ENCODE measurements around the gene ZPR1.
A peak's percentile ranks its signal among the peaks of the same experiment; 100 is the strongest.
"Not testable (repeated sequence)": the region's sequence is repeated elsewhere in the genome, so short reads cannot be mapped to it uniquely, and the experiment has no call there.

ZPR1 gene

GRCh38 chr11:116792144-116792868 lies 4.5 kb upstream of the ZPR1 start:
- DNase-seq = no peak

DNA sequence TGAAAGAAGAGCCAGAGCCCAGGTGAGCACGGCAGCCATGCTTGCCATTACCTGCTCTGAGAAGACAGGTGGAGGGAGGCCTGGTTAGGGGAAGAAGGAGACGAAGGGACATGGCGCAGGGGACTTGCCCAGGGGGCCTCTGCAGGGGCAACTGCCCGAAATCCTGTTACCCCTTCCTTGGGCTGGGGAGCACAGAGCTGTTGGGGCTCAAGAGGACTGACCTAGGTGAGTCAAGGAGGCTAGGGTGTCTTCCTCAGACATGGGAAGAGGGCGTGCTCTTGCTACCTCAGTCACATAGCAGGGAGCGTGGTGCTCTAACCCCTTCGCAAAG lies 4.0 kb upstream of the ZPR1 start, which contains the start of gene APOA5:
TSS of gene APOA5 (minus strand) at position 67 of the 331 bp plus-strand sequence. CDS start at position 48, 19 bp downstream.
- no peak for DNase-seq

GRCh38 chr11:116791002-116791812 lies 3.4 kb upstream of the ZPR1 start:
- peak; percentile 63 for DNase-seq

GRCh38 chr11:116790167-116791001 lies 2.6 kb upstream of the ZPR1 start:
- DNase-seq = no peak

DNA sequence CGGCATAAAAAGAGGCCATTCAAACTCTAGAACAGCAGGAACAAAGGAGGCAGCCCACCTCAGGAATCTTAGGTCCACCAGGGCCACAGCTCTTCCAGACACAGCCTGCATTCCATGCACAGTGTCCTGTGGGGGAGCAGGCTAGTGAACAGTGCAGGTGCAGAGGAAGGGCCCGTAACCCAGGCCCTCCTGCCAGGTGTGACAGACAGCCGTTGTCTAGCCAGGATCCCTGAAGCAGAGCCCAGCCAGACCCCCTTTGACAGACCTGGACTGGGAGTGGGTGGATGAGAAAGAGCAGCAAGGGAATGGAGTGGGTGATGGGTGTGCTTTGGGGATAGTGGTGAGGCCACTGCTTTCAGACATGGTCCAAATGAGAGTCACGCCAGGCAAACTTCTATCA lies 1.2 kb upstream of the ZPR1 start:
- no peak for DNase-seq

DNA sequence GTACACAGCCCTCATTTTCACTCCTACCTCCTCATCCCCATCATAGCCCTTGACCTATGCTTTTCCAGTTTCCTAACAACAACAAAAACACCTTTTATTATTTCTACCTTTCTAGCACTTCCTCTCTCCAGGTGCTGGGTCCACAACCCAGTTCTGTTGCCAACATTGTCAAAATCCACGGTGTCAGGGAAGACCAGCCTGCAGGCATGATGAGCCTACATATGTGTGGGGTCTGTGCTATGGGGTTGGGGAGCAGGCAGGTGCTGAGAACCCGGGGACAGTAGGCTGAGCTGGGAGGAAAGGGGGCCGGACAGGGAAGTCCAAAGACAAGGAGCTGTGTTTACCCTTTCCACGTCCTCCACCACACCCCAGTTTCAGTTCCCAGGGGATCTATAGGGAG lies 711 bp upstream of the ZPR1 start:
- DNase-seq = no peak

- DNase-seq = no peak
Observed at GRCh38 chr11:116787436-116787785, 412 bp downstream of the ZPR1 start.

DNA sequence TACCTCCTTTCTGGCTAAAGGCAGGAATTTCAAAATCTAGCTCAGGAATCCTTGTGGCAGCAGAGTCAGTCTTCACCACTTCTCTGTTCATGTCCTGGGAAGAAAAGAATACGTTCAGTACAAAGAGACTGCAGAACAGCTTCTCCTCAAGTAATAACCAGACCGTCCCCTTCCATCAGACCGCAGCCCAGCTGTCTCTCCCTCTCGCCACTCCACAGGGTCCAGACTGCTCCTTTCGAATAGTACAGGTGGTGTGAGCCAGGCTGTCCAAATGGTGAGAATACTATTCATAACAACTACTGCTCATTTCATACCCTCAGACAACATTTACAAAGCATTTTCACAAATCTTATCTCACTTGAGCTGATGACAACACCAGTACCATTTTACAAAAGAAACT lies 857 bp downstream of the ZPR1 start:
- DNase-seq = no peak

DNA sequence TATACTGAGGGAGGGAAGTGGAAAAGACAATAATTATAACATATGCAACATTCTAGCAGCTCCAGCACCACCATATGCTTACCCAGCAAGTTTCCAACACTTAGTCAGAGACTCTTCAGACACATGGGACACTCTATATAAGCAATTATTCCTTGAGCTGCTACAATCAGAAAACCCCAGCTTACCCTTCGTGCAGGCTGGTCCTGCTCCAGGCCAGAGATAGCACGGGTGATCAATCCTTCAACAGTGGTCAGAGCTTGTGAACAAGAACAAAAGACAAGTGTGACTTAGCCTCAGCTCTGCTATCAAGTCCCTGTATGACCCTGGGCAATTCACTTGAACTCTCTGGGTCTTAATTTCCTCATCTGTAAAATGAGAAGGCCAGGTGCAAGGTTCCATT lies 1.5 kb downstream of the ZPR1 start:
- DNase-seq = no peak

- no peak for DNase-seq
Observed at GRCh38 chr11:116782728-116783127, 5.1 kb downstream of the ZPR1 start.

DNA sequence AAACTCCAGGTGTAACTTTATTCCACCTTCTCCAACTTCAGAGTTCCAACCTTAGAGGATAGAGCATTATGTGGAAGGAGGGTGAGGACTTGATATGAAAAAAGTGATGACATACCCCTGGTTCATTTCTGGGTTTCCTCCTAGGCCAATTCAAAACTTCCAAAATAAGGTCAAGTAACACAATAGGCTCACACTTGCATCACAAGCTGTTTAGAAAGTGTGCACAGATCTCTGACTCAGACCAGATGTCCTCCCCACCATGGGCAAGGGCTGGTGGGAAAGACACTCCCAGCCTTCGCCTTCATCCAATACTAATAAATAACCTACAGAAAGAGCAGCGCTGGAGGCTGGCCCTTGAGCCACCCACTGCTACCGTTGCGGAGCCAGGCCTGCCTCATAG lies 9.3 kb downstream of the ZPR1 start:
- no peak for DNase-seq

DNA sequence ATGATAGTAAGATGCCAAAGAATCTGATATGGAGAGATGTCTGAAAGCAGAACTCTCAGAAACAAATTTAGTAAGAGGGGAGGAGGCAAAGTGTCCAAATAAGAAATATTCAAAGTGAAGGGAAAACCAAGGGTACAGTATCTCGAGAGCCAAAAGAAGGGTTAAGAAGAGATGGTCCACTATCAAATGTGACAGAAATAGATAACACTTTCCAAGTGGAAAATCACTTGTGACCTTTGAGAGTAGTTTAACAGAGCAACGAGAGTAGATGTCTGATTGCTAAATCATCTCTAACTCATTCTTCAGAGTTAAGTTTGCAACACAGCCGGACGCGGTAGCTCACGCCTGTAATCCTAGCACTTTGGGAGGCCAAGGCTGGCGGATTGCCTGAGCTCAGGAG lies 10.8 kb downstream of the ZPR1 start:
- no peak for DNase-seq

GRCh38 chr11:116776522-116776984 lies 11.3 kb downstream of the ZPR1 start:
- no peak for DNase-seq

- DNase-seq = no peak
Observed at GRCh38 chr11:116775975-116776374, 11.8 kb downstream of the ZPR1 start.

DNA sequence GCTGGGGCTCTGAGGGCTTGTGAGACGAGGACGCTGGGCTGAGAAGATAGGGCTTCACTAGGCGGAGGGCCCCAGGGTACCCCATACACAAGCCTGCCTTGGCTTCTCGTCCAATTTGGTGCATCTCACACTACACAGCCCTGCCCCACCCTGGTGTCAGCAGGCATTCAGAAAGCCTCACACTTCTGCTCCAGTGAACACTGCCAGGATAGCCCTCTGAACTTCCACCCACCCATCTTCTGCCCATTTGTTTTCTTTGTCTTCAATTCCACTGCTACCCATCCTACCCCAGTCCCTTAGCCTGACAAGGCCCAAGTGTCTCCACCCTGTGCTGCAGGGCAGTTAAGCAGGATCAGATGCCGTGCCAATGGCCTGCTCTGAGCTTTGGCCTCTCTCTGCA lies 13.2 kb downstream of the ZPR1 start:
- no peak for DNase-seq

DNA sequence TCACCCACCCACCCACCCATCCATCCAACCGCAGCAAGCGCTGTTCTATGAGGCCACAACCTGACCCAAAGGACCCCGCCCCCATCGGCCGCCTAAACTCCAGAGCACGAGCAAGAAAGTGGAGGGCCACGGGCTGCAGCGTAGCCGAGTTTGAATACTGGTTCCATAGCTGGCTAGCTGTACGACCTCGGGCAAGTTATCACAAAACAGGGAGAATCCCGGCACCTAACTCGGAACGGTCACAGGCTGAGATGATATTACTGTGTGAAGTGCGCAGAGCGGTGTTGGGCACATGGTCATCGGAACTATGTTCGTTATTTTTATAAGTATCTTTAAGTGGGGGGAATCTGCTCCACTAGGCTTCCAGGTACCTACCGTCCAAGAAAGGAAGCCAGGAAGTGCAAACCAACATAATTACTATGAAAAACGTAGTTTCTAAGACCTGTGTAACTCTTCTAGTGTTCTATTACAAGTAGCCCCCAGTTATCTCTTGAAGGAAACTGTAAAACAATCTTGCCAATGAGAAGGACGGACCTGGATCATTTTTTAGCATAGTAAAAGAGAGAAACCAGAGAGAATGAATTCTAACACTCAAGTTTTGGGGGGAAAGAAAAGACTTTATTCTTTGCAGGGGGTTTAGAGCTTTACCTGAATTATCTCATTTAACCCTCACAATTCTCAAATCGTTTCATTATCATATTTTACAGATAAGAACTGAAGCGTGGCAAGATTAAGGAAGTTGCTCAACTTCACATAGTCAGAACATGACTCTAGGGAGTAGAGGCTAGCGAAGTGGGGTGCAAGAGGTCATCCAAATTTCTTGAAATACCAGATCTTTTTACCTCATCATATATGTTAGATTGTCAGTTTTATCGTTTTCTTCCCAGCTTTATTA lies 14.4 kb downstream of the ZPR1 start:
- no peak for DNase-seq

GRCh38 chr11:116772443-116773202 lies 15.2 kb downstream of the ZPR1 start, which contains the start of gene BUD13:
BUD13 (minus strand) TSS chr11:116772987; CDS start chr11:116772964, 23 bp downstream.
- DNase-seq = peak; percentile 77

DNA sequence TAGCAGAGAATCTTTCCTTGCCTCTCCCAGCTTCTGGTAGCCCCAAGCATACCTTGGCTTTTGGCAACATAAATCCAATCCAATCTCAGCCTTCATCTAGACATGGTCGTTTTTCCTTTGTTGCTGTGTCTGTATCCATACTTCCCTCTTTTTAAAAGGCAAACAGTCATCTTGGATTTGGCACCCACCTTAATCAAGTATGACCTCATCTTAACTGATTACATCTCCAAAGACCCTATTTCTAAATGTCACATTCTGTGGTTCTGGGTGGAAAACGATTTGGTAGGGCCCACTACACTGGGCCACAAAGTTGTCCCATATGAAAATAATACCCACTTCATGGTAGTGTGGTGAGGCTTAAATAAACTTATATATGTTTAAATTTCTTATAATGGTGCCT lies 15.9 kb downstream of the ZPR1 start:
- DNase-seq = no peak

DNA sequence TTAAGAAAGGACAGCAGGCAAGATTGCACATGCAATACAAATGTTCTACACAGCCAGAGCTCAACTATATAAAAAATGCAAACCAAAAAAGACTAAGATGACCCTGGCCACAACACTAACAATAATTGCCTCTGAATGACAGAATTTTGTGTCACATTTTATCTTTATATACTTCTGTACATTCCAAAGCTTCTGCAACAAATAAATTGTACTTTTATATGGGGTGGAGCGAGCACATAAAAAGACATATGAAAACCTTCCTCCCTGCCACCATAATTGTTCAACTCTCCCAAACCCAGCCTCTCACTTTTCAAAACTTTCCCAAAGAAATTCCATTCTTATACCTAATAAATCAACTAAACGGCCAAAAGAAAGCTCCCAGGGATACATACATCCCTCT lies 25.7 kb downstream of the ZPR1 start:
- no peak for DNase-seq

- DNase-seq = not testable (repeated sequence)
Observed at GRCh38 chr11:116756044-116756443, 31.8 kb downstream of the ZPR1 start.

GRCh38 chr11:116750070-116750718 lies 37.6 kb downstream of the ZPR1 start:
- no peak for DNase-seq
